GM12864 (cell line): ENCODE measurements around the gene CFAP74.

Experiments used
- DNase-seq: peaks from one replicate; pipeline ENCODE4 v3.0.0-alpha.2; 2011; ENCODE audit warnings: low read depth
- H3K4me3 ChIP-seq: 2 replicates; pipeline ENCODE4 v1.5.1; 2011; ENCODE audit warnings: mild to moderate bottlenecking, low read depth, low read length, control low read depth
- CTCF ChIP-seq: IDR thresholded peaks from 2 replicates; pipeline ENCODE4 v1.5.1; 2011; ENCODE audit warnings: low read depth, mild to moderate bottlenecking, moderate library complexity, low read length, control low read depth, inconsistent platforms; ENCODE audit errors: missing control alignments

Gene CFAP74

GRCh38 chr1:1968767-1969504 is 34.6 kb downstream of the CFAP74 start:
- no peak for TF ChIP-seq CTCF
- H3K4me3 ChIP-seq: no peak overlapping the region
- no peak for DNase-seq

DNA sequence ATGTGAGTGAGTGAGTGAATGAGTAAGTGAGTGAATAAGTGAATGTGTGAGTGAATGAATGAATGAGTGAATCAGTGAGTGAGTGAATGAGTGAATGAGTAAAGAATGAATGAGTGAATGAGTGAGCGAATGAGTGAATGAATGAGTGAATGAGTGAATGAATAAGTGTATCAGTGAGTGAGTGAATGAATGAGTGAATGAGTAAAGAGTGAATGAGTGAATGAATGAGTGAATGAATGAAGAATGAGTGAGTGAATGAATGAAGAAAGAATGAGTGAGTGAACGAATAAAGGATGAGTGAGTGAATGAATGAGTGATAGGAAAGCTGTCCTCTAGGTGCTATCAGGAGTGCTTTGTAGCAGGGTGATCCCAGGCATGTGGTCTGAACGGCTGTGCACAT is 35.7 kb downstream of the CFAP74 start:
- no peak for DNase-seq
- no peak for TF ChIP-seq CTCF
- H3K4me3 ChIP-seq: no peak overlapping the region

DNA sequence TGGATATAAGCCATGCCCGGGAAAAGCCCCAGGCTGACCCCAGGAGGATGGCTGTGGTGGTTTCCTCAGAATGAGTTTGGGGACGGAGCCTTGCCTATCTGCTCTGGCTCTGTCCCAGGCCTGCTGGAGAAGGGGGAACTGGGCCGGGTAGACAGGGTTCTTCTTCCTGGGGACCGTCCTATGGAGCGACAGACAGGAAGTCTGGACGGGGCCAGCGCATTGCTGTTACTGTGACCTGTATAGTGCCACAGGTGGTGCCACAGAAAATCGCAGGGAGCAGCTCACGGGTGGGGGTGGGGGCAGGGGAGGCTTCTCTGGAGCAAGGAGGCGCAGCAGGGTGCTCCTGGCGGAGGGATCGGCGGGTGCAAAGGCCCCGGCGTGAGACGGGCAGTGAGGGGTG is 36.4 kb downstream of the CFAP74 start:
- TF ChIP-seq CTCF: no peak
- no peak overlapping the region for H3K4me3 ChIP-seq
- no peak for DNase-seq

DNA sequence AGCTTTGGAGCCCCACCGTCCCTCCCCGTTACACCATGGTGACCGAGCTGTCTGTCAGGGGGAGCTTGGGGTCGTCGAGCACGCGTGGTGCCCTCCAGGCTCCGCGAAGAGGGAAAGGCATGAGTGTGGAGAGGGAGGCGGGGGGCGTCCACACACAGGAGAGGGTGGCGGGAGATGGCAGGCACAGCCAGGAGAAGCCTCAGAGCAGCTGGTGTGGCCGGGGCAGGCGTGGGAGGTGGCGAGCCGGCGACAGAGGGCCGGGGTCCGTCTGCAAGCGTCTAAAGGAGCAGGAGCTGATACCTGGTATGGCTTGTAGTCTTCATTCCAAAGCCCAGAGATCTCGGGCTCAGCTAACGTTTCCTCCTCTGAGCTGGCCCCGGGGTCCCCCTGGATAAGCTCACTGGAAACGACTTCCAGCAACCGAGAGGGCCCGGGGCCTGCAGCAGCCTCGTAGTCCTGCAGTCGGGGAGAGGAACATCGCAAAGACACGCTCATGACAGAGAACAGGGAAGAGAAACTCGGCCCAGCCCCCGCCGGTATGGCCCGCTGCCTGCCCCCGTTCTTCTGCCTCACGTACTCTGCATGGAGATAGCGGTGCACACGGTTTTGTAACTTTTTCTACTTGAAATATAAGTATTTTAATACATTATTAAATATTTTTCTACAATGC is 37.4 kb downstream of the CFAP74 start:
- no peak for TF ChIP-seq CTCF
- no peak for DNase-seq
- H3K4me3 ChIP-seq: no peak overlapping the region

DNA sequence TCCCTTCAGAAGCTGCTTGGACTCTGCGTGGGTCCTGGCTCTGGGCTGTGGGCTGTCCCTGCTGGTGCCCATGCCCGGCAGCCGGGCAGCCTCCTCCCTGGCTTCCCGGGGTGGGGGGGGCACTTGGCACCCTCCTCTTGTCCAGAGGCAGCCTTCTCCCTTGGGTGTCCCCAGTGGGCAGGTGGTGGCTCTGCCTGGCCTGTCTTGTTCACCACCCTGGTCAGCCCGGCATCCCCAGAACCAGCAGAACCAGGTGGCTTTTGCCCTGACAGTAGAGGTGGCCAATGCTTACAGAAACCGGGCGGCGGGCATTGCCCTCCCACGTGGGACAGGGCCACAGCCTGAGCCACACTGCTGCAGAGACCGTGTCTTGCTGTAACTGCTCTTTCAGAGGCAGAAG is 38.0 kb downstream of the CFAP74 start:
- H3K4me3 ChIP-seq: no peak overlapping the region
- no peak for DNase-seq
- TF ChIP-seq CTCF: no peak

GRCh38 chr1:1964811-1965210 is 38.8 kb downstream of the CFAP74 start:
- no peak for DNase-seq
- no peak for TF ChIP-seq CTCF
- no peak overlapping the region for H3K4me3 ChIP-seq

GRCh38 chr1:1963570-1963969 is 40.0 kb downstream of the CFAP74 start:
- TF ChIP-seq CTCF: no peak
- no peak overlapping the region for H3K4me3 ChIP-seq
- no peak for DNase-seq
